Upper lobe of left lung (tissue), 4 donors: Measurements from ENCODE around the gene CAMK2N1.

ENCODE experiments used
- EP300 ChIP-seq, 4 donors: sonication (generic); formaldehyde crosslinking; IDR thresholded peaks; one replicate each; pipeline ENCODE4 v1.5.1; 2017; ENCODE audit warnings: antibody characterized with exemption in 4 of 4, control low read depth in 2 of 4
- POLR2A ChIP-seq, 4 donors: fragments of 450-650 bp; IDR thresholded peaks; one replicate each; pipeline ENCODE4 v1.5.1; 2016 to 2017; ENCODE audit warnings: antibody characterized with exemption in 4 of 4, mild to moderate bottlenecking in 2 of 4
- TF ChIP-seq, protein P1 (sequence below), 6 experiments: fragments of 450-650 bp in 4 of 6; fragments of 200-600 bp in 2 of 6; sonication (generic) in 2 of 6; IDR thresholded peaks; one replicate each; pipeline ENCODE4 v1.5.1; 2016 to 2019; ENCODE audit warnings: antibody characterized with exemption in 6 of 6

GRCh38 chr1:20498116-20498515 lies 12.1 kb upstream of the CAMK2N1 start:
- no peak for TF ChIP-seq POLR2A (IDR thresholded peaks at IDR 0.05)
- TF ChIP-seq, protein P1, sequence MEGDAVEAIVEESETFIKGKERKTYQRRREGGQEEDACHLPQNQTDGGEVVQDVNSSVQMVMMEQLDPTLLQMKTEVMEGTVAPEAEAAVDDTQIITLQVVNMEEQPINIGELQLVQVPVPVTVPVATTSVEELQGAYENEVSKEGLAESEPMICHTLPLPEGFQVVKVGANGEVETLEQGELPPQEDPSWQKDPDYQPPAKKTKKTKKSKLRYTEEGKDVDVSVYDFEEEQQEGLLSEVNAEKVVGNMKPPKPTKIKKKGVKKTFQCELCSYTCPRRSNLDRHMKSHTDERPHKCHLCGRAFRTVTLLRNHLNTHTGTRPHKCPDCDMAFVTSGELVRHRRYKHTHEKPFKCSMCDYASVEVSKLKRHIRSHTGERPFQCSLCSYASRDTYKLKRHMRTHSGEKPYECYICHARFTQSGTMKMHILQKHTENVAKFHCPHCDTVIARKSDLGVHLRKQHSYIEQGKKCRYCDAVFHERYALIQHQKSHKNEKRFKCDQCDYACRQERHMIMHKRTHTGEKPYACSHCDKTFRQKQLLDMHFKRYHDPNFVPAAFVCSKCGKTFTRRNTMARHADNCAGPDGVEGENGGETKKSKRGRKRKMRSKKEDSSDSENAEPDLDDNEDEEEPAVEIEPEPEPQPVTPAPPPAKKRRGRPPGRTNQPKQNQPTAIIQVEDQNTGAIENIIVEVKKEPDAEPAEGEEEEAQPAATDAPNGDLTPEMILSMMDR (IDR thresholded peaks at IDR 0.05) = no peak
- TF ChIP-seq EP300 (IDR thresholded peaks at IDR 0.05) = no peak
